Measurements from ENCODE around the gene GNAT1. TPM values are rescaled to one million over a fixed set of nuclear protein-coding genes. Genes with fewer than 3 reads are reported as not detected.
A peak's percentile ranks its signal among the peaks of the same experiment; 100 is the strongest.

Gene GNAT1
- total RNA-seq, 1 experiment from 2014 or later = not detected

DNA sequence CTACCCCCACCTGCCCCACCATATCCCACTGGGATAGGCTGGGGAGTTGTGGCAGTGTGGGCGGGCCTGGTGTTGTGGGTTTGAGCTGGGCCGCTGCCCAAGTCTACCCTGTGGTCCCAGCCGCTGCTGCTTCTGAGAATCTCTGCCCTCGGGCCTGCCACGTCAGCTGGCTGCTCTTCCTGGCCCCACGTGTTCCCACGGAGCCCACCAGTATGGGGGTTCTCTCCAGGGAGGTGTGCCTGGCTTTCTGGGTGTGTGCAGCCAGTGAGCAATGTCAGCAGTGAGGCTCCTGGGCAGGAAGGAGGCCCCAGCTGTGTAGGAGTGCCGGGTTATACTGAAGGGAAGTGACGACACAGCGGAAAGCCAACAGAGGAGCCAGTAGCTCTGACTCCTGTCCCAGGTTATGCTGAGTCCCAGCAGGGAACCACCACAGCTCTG is 55.1 kb downstream of the GNAT1 start:
- Histone ChIP-seq H3K4me3 (peak overlapping the region; percentile 6; the same call in 1 of the 2 replicates), H3K27ac (peak overlapping the region; percentile 84), H4K20me1 (ENCODE audit: insufficient read depth) (no peaks in the 10 kb centered on the region; the same call in 1 of the 2 replicates), H3K4me1 (replicated peaks; ENCODE audit: insufficient read depth) (peaks cover 33% of the 10 kb centered on the region), H3K79me2 (ENCODE audit: low read depth) (peaks cover 20% of the 10 kb centered on the region), H3K4me2 (peak overlapping the region; percentile 64), H3K9me3 (ENCODE audit: insufficient read depth, low read depth) (no peaks in the 10 kb centered on the region), H2AFZ (peak overlapping the region; percentile 58; the same call in 1 of the 2 replicates), H3K27me3 (ENCODE audit: insufficient read depth, low read depth) (no peaks in the 10 kb centered on the region), H3K9me2 (ENCODE audit: insufficient read depth) (no peaks in the 10 kb centered on the region), H3K36me3 (ENCODE audit: low read depth) (no peaks in the 10 kb centered on the region), H3F3A (ENCODE audit: insufficient read depth, low read depth) (peaks cover 31% of the 10 kb centered on the region)
- intact Hi-C loops (cut with micrococcal nuclease; ENCODE audit: unreplicated experiment) = loop anchor here (1.0 kb wide), 1 partner anchor 19 kb away; no protein-coding TSS in a partner anchor
- ChIA-PET POLR2A (ENCODE audit: unreplicated experiment) (interaction anchor here (0.8 to 1.1 kb wide), 3 partner anchors 11 to 91 kb away, joined by 3 to 10 read pairs (median 5); partner anchors contain the start of gene GNAI2), CTCF (interaction anchor here (0.6 to 1.4 kb wide), 12 partner anchors 8 to 106 kb away, joined by 3 to 22 read pairs (median 4); partner anchors contain the start of genes GNAI2, HYAL3 and NAA80)
- peak; percentile 80 to 86 for DNase-seq
- no TSS peak for BruUV-seq (replicated peaks)
- no peak for TF ChIP-seq EZH2 (IDR thresholded peaks at IDR 0.05; ENCODE audit: low read depth)
- TF ChIP-seq, protein P1, sequence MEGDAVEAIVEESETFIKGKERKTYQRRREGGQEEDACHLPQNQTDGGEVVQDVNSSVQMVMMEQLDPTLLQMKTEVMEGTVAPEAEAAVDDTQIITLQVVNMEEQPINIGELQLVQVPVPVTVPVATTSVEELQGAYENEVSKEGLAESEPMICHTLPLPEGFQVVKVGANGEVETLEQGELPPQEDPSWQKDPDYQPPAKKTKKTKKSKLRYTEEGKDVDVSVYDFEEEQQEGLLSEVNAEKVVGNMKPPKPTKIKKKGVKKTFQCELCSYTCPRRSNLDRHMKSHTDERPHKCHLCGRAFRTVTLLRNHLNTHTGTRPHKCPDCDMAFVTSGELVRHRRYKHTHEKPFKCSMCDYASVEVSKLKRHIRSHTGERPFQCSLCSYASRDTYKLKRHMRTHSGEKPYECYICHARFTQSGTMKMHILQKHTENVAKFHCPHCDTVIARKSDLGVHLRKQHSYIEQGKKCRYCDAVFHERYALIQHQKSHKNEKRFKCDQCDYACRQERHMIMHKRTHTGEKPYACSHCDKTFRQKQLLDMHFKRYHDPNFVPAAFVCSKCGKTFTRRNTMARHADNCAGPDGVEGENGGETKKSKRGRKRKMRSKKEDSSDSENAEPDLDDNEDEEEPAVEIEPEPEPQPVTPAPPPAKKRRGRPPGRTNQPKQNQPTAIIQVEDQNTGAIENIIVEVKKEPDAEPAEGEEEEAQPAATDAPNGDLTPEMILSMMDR (conservative IDR thresholded peaks at IDR 0.05) = peak; percentile 40; the same call in 1 of the 2 replicates

Small RNA genes within 50 kb of the gene (microRNA-seq; reads per million reads assigned to microRNA genes)
- gene MIR566 (ENCODE audit: borderline number of aligned reads, borderline replicate concordance) = not detected
- gene MIR5787 (ENCODE audit: borderline number of aligned reads, borderline replicate concordance) = not detected

Other genes with a start within 250 kb of the GNAT1 start
- 87.7 and 90.2 TPM in 2 replicates for gene RBM5, start 102.7 kb upstream of the GNAT1 start, total RNA-seq (2021)
- gene SEMA3F, start 36.3 kb upstream of the GNAT1 start, total RNA-seq (2021) = 34.0 and 49.1 TPM in 2 replicates
- 0.33 and 0.37 TPM in 2 replicates for gene SLC38A3, start 13.7 kb downstream of the GNAT1 start, total RNA-seq (2021)
- 156 and 201 TPM in 2 replicates for gene GNAI2, start 44.6 kb downstream of the GNAT1 start, total RNA-seq (2021)
- gene SEMA3B, start 77.5 kb downstream of the GNAT1 start, total RNA-seq (2021) = 52.4 and 92.6 TPM in 2 replicates
- 0.35 and 0.55 TPM in 2 replicates for gene LSMEM2, start 87.5 kb downstream of the GNAT1 start, total RNA-seq (2021)
- gene IFRD2, start 100.8 kb downstream of the GNAT1 start, total RNA-seq (2021) = 93.1 and 118 TPM in 2 replicates
- 10.2 and 12.2 TPM in 2 replicates for gene HYAL3, start 107.8 kb downstream of the GNAT1 start, total RNA-seq (2021)
- gene NAA80, start 107.8 kb downstream of the GNAT1 start, total RNA-seq (2021) = 25.2 and 25.7 TPM in 2 replicates
- 1.3 and 1.9 TPM in 2 replicates for gene HYAL1, start 112.0 kb downstream of the GNAT1 start, total RNA-seq (2021)
- 29.6 and 41.6 TPM in 2 replicates for gene HYAL2, start 131.1 kb downstream of the GNAT1 start, total RNA-seq (2021)
- 24.7 and 28.5 TPM in 2 replicates for gene TUSC2, start 136.6 kb downstream of the GNAT1 start, total RNA-seq (2021)
- 15.9 and 17.7 TPM in 2 replicates for gene RASSF1, start 149.2 kb downstream of the GNAT1 start, total RNA-seq (2021)
- gene ZMYND10, start 154.1 kb downstream of the GNAT1 start, total RNA-seq (2021) = 4.4 and 8.7 TPM in 2 replicates
- gene NPRL2, start 159.2 kb downstream of the GNAT1 start, total RNA-seq (2021) = 24.1 and 25.4 TPM in 2 replicates
- 15.7 and 19.3 TPM in 2 replicates for gene CYB561D2, start 159.3 kb downstream of the GNAT1 start, total RNA-seq (2021)
- gene TMEM115, start 167.9 kb downstream of the GNAT1 start, total RNA-seq (2021) = 35.2 and 43.5 TPM in 2 replicates